Mononuclear cell (primary cell): ENCODE measurements around the gene THSD7A. TPM values are rescaled to one million over a fixed set of nuclear protein-coding genes. Genes with fewer than 3 reads are reported as not detected.

Source experiments
- H3K27me3 ChIP-seq: 2 replicates; pipeline ENCODE4 v1.6.0; 2011; ENCODE audit warnings: low read length, control low read depth; ENCODE audit not compliant: insufficient read depth
- H3K4me1 ChIP-seq: 2 replicates; pipeline ENCODE4 v1.5.1; 2011; ENCODE audit warnings: mild to moderate bottlenecking, low read length, control low read depth; ENCODE audit not compliant: insufficient read depth
- H3K4me3 ChIP-seq: 2 replicates; pipeline ENCODE4 v1.5.1; 2011; ENCODE audit warnings: mild to moderate bottlenecking, low read length, moderate library complexity
- H3K9me3 ChIP-seq: 2 replicates; pipeline ENCODE4 v1.5.1; 2011; ENCODE audit warnings: low read depth, mild to moderate bottlenecking, control low read depth, low read length
- total RNA-seq: library from RNA; depleted of rRNA; stranded (reverse); fragments of >200 nt; gene quantifications from one replicate; pipeline ENCODE4 v1.2.3, GENCODE V29; 2012

The THSD7A gene
- total RNA-seq, 1 donor = 0.10 TPM

- no peak overlapping the region for H3K4me3 ChIP-seq
- no peaks in the 10 kb centered on the region for H3K4me1 ChIP-seq
- no peaks in the 10 kb centered on the region for H3K9me3 ChIP-seq
- no peaks in the 10 kb centered on the region for H3K27me3 ChIP-seq
Measured at GRCh38 chr7:11623093-11623678, 208.8 kb downstream of the THSD7A start.

DNA sequence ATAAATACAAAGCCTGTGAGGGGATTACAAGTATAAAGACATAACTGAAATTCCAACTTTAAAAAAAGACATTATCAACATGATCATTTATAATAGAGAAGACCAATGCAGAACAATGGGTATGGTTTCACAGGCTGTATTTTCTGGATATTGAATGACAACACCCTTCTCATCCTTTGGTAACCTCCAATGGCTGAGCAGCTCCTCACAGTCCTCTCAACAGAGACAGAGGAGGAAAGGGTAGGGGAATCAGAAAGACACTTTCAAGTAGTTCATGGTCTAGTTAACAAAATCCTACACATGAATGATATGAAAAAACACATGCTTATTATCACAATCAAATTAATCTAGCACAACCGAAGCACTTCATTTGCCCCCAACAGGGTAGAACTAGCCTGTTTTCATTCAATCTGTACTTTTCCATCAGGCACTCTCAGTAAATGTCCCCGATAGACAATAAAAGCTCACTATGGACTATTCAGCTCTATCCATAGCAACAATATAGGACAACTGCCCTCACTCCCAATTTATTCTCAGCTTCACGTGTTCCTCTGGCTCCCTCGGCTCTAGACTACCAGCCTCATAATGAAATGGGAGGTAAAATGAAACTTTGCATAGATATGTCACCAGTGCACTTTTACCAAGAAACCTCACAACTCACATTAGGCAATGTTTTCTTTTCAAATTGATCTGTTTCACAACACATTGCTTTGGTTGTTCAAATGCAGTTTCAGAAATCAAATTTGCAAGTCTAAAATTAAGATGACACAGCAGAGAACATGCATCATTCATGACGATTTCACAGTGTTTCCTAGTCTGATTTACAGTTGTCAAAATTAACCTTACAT is 211.4 kb downstream of the THSD7A start:
- no peak overlapping the region for H3K4me3 ChIP-seq
- H3K9me3 ChIP-seq = no peaks in the 10 kb centered on the region
- H3K27me3 ChIP-seq = no peaks in the 10 kb centered on the region
- no peaks in the 10 kb centered on the region for H3K4me1 ChIP-seq

DNA sequence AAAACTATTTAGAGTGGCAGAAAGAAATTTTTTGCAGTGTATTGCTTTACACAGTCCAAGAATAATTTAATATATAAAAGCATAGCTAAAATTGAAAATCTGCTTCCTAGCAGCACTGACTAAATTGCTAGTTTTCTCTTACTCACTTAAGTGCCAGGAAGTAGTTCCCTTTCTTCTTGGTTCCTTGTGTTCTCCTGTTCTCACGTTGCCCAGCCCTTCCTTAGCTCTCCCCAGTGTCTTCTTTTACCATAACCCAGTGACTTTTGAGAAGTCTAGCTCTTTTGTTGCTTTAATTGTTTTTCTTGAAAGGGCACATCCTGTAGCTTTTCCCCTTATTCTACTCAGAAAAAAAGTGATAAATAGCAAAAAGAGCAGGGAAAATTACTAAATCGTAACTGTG is 215.5 kb downstream of the THSD7A start:
- Histone ChIP-seq H3K27me3 (no peaks in the 10 kb centered on the region), H3K9me3 (no peaks in the 10 kb centered on the region), H3K4me1 (no peaks in the 10 kb centered on the region), H3K4me3 (no peak overlapping the region)

- Histone ChIP-seq H3K4me1 (no peaks in the 10 kb centered on the region), H3K9me3 (no peaks in the 10 kb centered on the region), H3K27me3 (no peaks in the 10 kb centered on the region), H3K4me3 (no peak overlapping the region)
Measured at GRCh38 chr7:11615174-11615573, 216.8 kb downstream of the THSD7A start.

DNA sequence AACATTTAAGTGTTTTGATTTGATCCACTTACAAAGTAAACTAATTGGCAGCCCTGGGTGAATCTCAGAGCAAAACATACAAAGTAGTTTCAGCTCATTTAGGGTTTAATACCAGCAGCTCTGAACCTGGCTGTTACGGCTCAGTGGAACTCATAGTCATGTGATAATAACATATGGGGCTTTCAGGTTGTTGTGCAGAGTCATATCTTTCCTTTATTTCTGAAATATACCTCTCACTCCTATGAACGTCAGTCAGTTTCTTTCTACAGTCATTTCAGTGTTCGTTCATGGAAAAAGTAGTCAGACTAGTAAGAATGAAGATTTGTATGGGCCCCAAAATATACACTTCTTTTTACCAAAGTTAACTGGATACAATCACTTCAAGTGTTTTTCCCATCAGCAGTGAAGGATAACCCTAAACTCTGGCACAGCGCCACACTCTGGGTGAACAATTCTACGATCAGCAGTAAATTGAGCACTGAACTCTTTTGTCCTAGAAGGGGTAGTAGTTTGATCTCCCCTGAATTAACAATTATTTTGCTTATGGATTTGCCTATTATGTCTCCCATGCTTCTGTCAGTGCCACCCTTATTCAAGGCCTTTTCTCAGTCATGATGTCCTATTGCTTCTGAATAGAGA is 218.6 kb downstream of the THSD7A start:
- no peaks in the 10 kb centered on the region for H3K9me3 ChIP-seq
- no peak overlapping the region for H3K4me3 ChIP-seq
- H3K4me1 ChIP-seq = no peaks in the 10 kb centered on the region
- H3K27me3 ChIP-seq = no peaks in the 10 kb centered on the region

DNA sequence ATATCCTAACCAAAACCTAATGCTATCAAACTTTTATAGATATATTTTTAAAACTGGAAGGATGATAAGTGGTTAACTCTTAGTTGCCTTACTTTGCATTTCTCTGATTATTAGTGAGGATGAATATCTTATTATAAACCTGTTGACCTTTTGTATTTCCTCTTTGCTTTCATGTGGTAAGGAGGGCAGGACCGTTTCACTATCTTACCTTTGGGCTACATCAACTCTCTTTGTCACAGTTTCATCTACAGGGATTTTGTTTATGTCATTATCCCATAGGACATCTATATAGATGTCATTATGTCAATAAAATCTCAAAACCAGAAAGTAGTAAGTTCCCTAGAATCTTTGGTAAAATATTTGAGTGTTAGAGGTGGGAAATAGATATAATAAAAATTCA is 219.3 kb downstream of the THSD7A start:
- Histone ChIP-seq H3K27me3 (no peaks in the 10 kb centered on the region), H3K9me3 (no peaks in the 10 kb centered on the region), H3K4me3 (no peak overlapping the region), H3K4me1 (no peaks in the 10 kb centered on the region)

- H3K27me3 ChIP-seq = no peaks in the 10 kb centered on the region
- H3K9me3 ChIP-seq = no peaks in the 10 kb centered on the region
- H3K4me1 ChIP-seq = no peaks in the 10 kb centered on the region
- H3K4me3 ChIP-seq = no peak overlapping the region
Measured at GRCh38 chr7:11609096-11609670, 222.8 kb downstream of the THSD7A start.

- Histone ChIP-seq H3K4me3 (no peak overlapping the region), H3K27me3 (no peaks in the 10 kb centered on the region), H3K9me3 (no peaks in the 10 kb centered on the region), H3K4me1 (no peaks in the 10 kb centered on the region)
Measured at GRCh38 chr7:11607686-11608085, 224.3 kb downstream of the THSD7A start.

DNA sequence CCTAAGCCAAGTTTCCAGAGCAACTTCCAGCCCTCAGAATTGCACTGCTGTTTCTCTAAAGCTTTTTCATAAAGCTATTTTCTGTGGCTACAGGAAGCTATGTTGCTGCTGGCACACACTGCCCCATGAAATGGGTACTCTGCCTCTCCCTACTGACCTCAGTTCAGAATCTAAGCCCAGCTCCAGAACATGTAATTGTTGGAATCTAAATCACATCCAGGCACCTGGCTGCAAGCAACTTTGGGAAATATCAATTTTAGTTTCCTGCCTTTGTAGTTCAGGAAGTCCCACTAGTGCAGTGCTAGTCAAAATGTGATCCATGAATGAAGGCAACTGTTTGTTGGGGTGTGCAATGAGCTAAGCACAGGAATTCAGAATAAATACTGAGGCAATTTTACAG is 226.2 kb downstream of the THSD7A start:
- Histone ChIP-seq H3K9me3 (no peaks in the 10 kb centered on the region), H3K27me3 (no peaks in the 10 kb centered on the region), H3K4me3 (no peak overlapping the region), H3K4me1 (no peaks in the 10 kb centered on the region)

- Histone ChIP-seq H3K27me3 (no peaks in the 10 kb centered on the region), H3K9me3 (no peaks in the 10 kb centered on the region), H3K4me3 (no peak overlapping the region), H3K4me1 (no peaks in the 10 kb centered on the region)
Measured at GRCh38 chr7:11604505-11604904, 227.5 kb downstream of the THSD7A start.

DNA sequence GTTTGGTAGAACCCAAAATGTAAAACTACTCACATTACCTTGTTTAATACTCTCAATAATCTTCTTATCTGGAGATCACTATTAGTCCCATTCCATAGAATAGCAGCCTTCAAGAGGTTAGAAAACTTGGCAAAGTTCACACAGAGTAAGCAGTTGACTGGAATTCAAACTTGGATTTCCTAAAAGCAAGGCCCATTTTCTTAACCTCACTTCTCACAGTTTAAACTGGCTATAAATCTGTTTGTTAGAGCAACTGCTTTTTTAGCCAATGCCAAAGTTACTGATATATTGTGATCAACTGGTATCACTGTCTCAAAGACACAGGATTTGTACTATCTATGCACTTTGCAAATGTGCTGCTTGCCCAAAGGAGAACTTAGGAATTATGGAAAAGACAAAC is 230.2 kb downstream of the THSD7A start:
- Histone ChIP-seq H3K4me3 (no peak overlapping the region), H3K9me3 (no peaks in the 10 kb centered on the region), H3K27me3 (no peaks in the 10 kb centered on the region), H3K4me1 (no peaks in the 10 kb centered on the region)

GRCh38 chr7:11593322-11593721 is 238.7 kb downstream of the THSD7A start:
- no peaks in the 10 kb centered on the region for H3K4me1 ChIP-seq
- no peaks in the 10 kb centered on the region for H3K27me3 ChIP-seq
- no peak overlapping the region for H3K4me3 ChIP-seq
- no peaks in the 10 kb centered on the region for H3K9me3 ChIP-seq

- H3K4me3 ChIP-seq = no peak overlapping the region
- H3K27me3 ChIP-seq = no peaks in the 10 kb centered on the region
- no peaks in the 10 kb centered on the region for H3K9me3 ChIP-seq
- H3K4me1 ChIP-seq = no peaks in the 10 kb centered on the region
Measured at GRCh38 chr7:11592699-11593098, 239.3 kb downstream of the THSD7A start.

DNA sequence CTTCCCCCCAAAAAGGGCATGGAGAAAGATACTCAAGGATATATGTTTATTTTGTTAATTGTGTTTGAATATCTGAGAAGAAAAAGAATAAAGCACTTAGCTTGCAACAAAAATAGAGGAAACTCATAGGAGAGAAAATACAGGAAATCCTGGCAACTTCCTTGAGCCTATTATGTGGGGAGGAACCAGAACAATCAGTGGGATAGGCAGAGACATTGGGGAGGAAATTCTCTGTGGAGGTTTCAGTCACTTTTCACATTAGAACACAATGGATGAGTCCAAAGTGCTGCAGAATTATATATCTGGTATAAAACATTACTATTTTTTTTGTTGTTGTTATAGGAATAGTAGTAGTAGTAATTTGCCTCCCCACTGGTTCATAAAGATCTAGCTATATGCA is 240.1 kb downstream of the THSD7A start:
- Histone ChIP-seq H3K4me1 (no peaks in the 10 kb centered on the region), H3K4me3 (no peak overlapping the region), H3K27me3 (no peaks in the 10 kb centered on the region), H3K9me3 (no peaks in the 10 kb centered on the region)

DNA sequence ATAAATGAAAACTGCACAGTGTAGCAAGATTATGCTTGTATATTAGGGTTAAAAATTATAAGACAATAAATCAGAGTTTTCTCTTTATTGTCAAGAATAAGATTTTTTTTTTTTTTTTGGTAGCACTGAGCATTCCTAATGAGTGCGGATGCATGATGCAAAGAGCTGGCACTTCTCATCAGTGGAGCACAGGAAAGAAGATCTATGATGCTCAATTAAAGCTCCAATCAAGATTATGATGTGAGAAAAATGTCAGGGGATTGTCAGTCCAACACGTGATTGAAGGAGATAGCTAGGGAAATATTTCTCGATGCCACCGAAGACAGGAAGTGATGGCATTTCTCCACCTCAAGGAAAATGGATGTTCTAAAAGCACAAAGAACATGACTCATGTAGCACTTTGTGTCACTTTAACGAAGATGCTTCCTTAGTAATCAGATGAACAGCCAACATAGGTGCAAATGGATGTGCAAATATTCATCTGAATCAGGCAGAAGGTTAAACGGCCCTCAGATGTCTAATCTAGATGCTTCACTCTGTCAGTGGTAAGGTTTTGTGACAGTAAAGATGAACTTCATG is 240.9 kb downstream of the THSD7A start:
- H3K4me3 ChIP-seq = no peak overlapping the region
- H3K9me3 ChIP-seq = no peaks in the 10 kb centered on the region
- no peaks in the 10 kb centered on the region for H3K27me3 ChIP-seq
- H3K4me1 ChIP-seq = no peaks in the 10 kb centered on the region
